DOHH2 (cell line): Measurements from ENCODE around the gene NMT2.

Experiments used
- CTCF ChIP-seq: fragments of 200-600 bp; sonication (generic); IDR thresholded peaks from one replicate; pipeline ENCODE4 v1.5.1; 2014; ENCODE audit warnings: antibody characterized with exemption, mild to moderate bottlenecking, low read depth, low read length; ENCODE audit not compliant: poor library complexity, severe bottlenecking
- EZH2phosphoT487 ChIP-seq: fragments of 200-600 bp; sonication (generic); IDR thresholded peaks from 2 replicates; pipeline ENCODE4 v1.6.1; 2017; ENCODE audit warnings: borderline replicate concordance, mild to moderate bottlenecking, antibody characterized with exemption, low read length, moderate library complexity, mixed read lengths

DNA sequence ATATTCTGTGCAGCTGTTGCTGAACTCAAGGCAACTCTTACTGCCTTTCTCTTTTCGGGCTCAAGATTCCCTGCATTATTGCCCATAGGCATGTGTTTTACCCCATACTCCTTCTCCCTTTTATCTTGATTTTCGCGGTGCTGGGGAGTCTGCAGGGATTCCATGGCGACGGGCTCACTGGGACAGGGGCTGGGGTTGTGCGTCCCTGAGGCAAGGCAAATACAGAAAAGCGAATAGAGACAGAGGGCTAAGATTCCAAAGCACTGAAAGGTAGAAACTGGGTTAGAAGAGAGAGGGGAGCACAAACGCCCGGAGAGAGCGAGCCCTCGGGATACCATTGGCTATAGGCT is 71.9 kb downstream of the NMT2 start:
- no peak for TF ChIP-seq CTCF
- TF ChIP-seq EZH2phosphoT487: no peak
